Testis (tissue), 2 donors: ENCODE measurements around the gene SFXN4.

Experiments
- POLR2A ChIP-seq: fragments of 450-650 bp; IDR thresholded peaks from one replicate; pipeline ENCODE4 v1.6.1; 2017; ENCODE audit warnings: antibody characterized with exemption, mild to moderate bottlenecking, moderate library complexity
- TF ChIP-seq, protein P1 (sequence below), 3 experiments: fragments of 450-650 bp in 2 of 3; fragments of 200-600 bp in 1 of 3; sonication (generic) in 1 of 3; IDR thresholded peaks; one replicate each; pipeline ENCODE4 v1.5.1; 2016 to 2019; ENCODE audit warnings: antibody characterized with exemption in 3 of 3, mild to moderate bottlenecking in 2 of 3, moderate library complexity in 1 of 3

DNA sequence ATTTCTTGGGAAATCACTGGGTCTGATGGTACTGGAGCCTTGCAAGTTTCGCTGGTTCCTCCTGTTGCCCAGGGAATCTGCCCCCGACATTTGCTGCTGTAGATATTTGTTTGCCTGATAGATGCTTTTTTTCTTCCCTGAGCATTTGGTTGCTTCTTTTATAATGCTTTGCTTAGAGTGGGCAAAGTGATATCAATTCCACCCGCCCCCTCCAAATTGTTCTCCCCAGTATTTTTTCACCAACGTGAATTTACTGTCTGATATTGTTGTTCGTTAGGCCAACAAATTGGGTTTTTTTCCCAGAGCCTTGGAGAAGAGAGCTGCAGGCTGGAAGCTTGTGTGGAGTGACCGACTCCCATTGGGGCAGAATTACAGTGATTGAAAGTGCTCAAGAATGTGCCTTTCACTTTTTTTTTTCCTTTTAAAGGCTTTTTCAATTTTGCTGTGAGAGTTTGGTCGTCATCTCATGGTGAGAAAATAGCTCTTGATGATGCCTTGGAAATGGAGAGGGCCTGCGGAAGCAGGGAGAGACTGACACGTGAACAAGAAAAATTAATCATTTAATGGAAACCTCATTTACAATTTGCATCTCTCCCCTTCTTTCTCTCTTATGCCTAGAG is 44.3 kb upstream of the SFXN4 start:
- TF ChIP-seq, protein P1, sequence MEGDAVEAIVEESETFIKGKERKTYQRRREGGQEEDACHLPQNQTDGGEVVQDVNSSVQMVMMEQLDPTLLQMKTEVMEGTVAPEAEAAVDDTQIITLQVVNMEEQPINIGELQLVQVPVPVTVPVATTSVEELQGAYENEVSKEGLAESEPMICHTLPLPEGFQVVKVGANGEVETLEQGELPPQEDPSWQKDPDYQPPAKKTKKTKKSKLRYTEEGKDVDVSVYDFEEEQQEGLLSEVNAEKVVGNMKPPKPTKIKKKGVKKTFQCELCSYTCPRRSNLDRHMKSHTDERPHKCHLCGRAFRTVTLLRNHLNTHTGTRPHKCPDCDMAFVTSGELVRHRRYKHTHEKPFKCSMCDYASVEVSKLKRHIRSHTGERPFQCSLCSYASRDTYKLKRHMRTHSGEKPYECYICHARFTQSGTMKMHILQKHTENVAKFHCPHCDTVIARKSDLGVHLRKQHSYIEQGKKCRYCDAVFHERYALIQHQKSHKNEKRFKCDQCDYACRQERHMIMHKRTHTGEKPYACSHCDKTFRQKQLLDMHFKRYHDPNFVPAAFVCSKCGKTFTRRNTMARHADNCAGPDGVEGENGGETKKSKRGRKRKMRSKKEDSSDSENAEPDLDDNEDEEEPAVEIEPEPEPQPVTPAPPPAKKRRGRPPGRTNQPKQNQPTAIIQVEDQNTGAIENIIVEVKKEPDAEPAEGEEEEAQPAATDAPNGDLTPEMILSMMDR (IDR thresholded peaks at IDR 0.05), result no peak
- no peak for TF ChIP-seq POLR2A
